Lower leg skin (tissue), 4 donors: ENCODE measurements around the gene HLX. TPM values are rescaled to one million over a fixed set of nuclear protein-coding genes. Genes with fewer than 3 reads are reported as not detected.

Experiments
- DNase-seq, 2 donors: peaks; one replicate each; pipeline ENCODE4 v3.0.0-alpha.2; 2019; ENCODE audit warnings: low spot score in 2 of 2
- H3K4me3 ChIP-seq: fragments of 200-600 bp; sonication (generic); 2 replicates; pipeline ENCODE4 v1.5.1; 2017; ENCODE audit warnings: mild to moderate bottlenecking, low read depth; ENCODE audit not compliant: poor library complexity, severe bottlenecking
- CTCF ChIP-seq, 3 donors: fragments of 450-650 bp; IDR thresholded peaks; one replicate each; pipeline ENCODE4 v1.5.1; 2016; ENCODE audit warnings: antibody characterized with exemption in 3 of 3, mild to moderate bottlenecking in 3 of 3, moderate library complexity in 2 of 3
- POLR2A ChIP-seq, 2 donors: fragments of 450-650 bp; IDR thresholded peaks; one replicate each; pipeline ENCODE4 v1.6.1; 2016 to 2017; ENCODE audit warnings: antibody characterized with exemption in 2 of 2, mild to moderate bottlenecking in 1 of 2, moderate library complexity in 1 of 2
- WGBS, 2 donors: methylation state at CpG; one replicate each; pipeline ENCODE4 v1.1.5; 2018; 5-methylcytosine and 5-hydroxymethylcytosine counted together
- intact Hi-C: fragments of 100-400 bp; cut with DNase I; formaldehyde crosslinking; loops from one replicate; pipeline ENCODE4 v1.15.0; 2023; ENCODE audit warnings: low total_unique reads
- total RNA-seq, 4 donors: library from RNA; depleted of rRNA; stranded (reverse); fragments of >200 nt; gene quantifications; one replicate each; pipeline ENCODE4 v1.1.0, GENCODE V29; 2016

Gene HLX
- total RNA-seq, 4 donors from 2014 or later, result 2.9 to 12.9 (median 3.2) TPM

DNA sequence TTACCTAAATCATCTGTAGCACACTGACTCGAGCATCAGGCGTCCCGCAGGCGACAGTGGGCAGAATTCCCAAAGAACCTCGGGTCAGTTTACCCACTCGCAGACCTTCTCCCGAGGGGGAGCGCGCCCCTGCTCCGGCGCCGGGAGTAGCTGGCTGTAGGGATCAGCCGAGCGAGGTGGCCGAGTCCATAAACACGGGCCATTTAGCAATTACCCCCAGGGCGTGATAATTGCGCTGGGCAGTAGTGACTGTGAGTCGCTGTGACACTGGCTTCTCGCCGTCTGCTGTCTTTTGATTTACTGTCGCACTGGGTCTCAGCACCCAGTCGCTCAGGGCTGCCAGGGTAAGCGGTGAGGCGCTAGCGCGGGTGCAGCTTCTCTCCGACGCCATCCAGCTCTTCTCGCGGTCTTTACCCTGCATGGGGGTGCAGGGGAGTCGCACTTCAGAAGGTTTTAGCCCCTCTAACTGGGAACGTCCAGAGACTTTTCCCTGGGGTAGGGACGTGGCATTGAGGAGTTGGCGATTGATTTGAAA is 16.2 kb downstream of the HLX start:
- TF ChIP-seq CTCF (IDR thresholded peaks at IDR 0.05) (no peak), POLR2A (IDR thresholded peaks at IDR 0.05) (no peak)

GRCh38 chr1:220896092-220896491 is 16.8 kb downstream of the HLX start:
- intact Hi-C loops, result no loop called here
- WGBS, 2 donors, result 46 to 55% methylated on average over 12 of the region's 12 CpGs
- DNase-seq, result no peak
- TF ChIP-seq CTCF (IDR thresholded peaks at IDR 0.05), result no peak
- TF ChIP-seq POLR2A (IDR thresholded peaks at IDR 0.05), result no peak
- H3K4me3 ChIP-seq, result no peak overlapping the region

More for the DNA sequence above, 16.2 kb downstream of the HLX start:
- no peak overlapping the region for H3K4me3 ChIP-seq
- intact Hi-C loops, result no loop called here
- 30 to 36% methylated on average over 32 to 35 of the region's 35 CpGs for WGBS, 2 donors
- DNase-seq, result no peak

DNA sequence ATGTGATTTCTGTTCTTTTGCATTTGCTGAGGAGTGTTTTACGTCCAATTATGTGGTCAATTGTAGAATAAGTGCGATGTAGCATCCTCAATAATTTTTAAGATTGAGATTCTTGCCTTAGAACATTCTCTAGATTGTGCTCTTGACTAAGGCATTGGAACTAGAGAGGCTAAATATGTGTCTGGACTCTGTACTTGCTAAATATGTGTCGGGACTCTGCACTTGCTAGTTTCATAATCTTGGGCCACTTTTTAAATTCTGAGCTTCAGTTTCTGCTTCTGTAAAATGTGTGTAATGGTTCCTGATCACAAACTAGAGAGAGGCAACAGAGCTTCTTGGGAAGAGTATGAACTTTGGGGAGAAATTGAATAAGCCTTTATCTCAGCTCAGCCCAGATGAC is 21.6 kb downstream of the HLX start:
- WGBS, 2 donors, result 89 to 90% methylated on average over 3 of the region's 3 CpGs
- TF ChIP-seq CTCF (IDR thresholded peaks at IDR 0.05), result no peak
- no peak for TF ChIP-seq POLR2A (IDR thresholded peaks at IDR 0.05)
- intact Hi-C loops, result no loop called here
- DNase-seq, result no peak
- H3K4me3 ChIP-seq, result no peak overlapping the region

DNA sequence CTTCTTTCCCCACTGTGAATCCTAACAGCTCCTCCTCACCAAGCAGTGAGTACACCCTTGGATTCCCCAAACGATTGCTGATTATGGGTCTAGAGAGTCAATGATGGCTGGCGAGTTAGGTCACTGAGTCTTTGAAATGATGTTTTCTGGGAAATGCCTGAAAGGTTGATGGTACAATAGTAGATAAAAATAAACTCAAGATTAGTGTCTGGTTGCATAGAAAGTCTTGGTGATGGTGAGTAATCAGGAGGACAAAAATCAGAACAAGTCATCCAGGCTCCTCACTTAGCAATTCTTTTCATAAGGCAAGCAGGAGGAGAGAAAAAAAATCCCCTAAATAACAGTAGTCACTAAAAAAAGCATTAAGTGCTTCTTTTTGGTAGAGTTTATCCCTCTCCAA is 22.6 kb downstream of the HLX start:
- WGBS, 2 donors, result 71 to 87% methylated on average over 2 of the region's 2 CpGs
- H3K4me3 ChIP-seq, result no peak overlapping the region
- intact Hi-C loops, result no loop called here
- TF ChIP-seq CTCF (IDR thresholded peaks at IDR 0.05) (no peak), POLR2A (IDR thresholded peaks at IDR 0.05) (no peak)
- DNase-seq, result no peak

GRCh38 chr1:220902916-220903315 is 23.7 kb downstream of the HLX start:
- intact Hi-C loops, result no loop called here
- 58 to 66% methylated on average over 1 of the region's 1 CpG for WGBS, 2 donors
- no peak for DNase-seq
- TF ChIP-seq CTCF (IDR thresholded peaks at IDR 0.05), result no peak
- TF ChIP-seq POLR2A (IDR thresholded peaks at IDR 0.05), result no peak
- H3K4me3 ChIP-seq, result no peak overlapping the region

DNA sequence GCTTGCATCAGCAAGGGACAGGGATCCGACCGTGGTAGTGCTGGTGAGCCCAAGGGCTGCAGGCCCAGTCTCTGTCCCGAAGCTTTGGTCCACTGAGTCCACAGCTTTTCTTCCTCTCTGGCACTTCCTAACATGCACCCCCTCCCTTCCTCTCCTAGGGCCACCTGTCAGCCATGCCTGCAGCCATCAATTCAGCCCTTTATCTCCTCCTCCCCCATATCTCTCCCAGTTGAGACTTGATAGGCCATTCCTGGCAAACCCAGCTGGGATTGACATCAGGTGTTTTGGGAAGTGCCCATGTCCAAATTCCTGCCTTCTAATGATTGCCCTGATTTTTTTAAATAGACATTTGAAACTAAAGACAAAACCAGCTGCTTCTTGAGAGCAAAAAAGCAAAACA is 25.6 kb downstream of the HLX start:
- DNase-seq, result no peak
- H3K4me3 ChIP-seq, result no peak overlapping the region
- WGBS, 2 donors, result 90 to 95% methylated on average over 3 of the region's 3 CpGs
- TF ChIP-seq POLR2A (IDR thresholded peaks at IDR 0.05) (no peak), CTCF (IDR thresholded peaks at IDR 0.05) (no peak)
- intact Hi-C loops, result no loop called here
